RWPE2 (cell line): Measurements from ENCODE around the gene BSCL2.

ENCODE experiments used
- ATAC-seq: fragments of 200-7000 bp; cut with Tn5 transposase; 3 replicates; pipeline ENCODE4 v1.9.1; 2021; ENCODE audit warnings: low read depth
- DNase-seq: peaks from one replicate; pipeline ENCODE4 v3.0.0-alpha.2; 2020; ENCODE audit warnings: low spot score
- H3K27ac ChIP-seq: fragments of 450-650 bp; 2 replicates; pipeline ENCODE4 v1.5.1; 2017; ENCODE audit warnings: mild to moderate bottlenecking; ENCODE audit not compliant: poor library complexity, severe bottlenecking
- H3K27me3 ChIP-seq: fragments of 250-450 bp; sonication (Bioruptor Pico); 2 replicates; pipeline ENCODE4 v1.5.1; 2021; ENCODE audit warnings: mild to moderate bottlenecking, moderate library complexity; ENCODE audit not compliant: insufficient read depth, poor library complexity, severe bottlenecking
- H3K36me3 ChIP-seq: fragments of 250-450 bp; sonication (Bioruptor Pico); 2 replicates; pipeline ENCODE4 v1.5.1; 2020; ENCODE audit warnings: low read depth, mild to moderate bottlenecking, moderate library complexity
- H3K4me1 ChIP-seq: fragments of 250-450 bp; sonication (Bioruptor Pico); 2 replicates; pipeline ENCODE4 v1.5.1; 2021; ENCODE audit warnings: mild to moderate bottlenecking, moderate library complexity; ENCODE audit not compliant: insufficient read depth, poor library complexity, severe bottlenecking
- H3K4me3 ChIP-seq: fragments of 250-450 bp; sonication (Bioruptor Pico); 2 replicates; pipeline ENCODE4 v1.5.1; 2021; ENCODE audit warnings: mild to moderate bottlenecking, moderate library complexity; ENCODE audit not compliant: severe bottlenecking
- H3K9me3 ChIP-seq: fragments of 250-450 bp; sonication (Bioruptor Pico); 2 replicates; pipeline ENCODE4 v1.5.1; 2021; ENCODE audit warnings: mild to moderate bottlenecking, moderate library complexity; ENCODE audit not compliant: severe bottlenecking
- TF ChIP-seq, protein P1 (sequence below): fragments of 450-650 bp; IDR thresholded peaks from one replicate; pipeline ENCODE4 v1.5.1; 2017; ENCODE audit warnings: mild to moderate bottlenecking, moderate library complexity; ENCODE audit not compliant: poor library complexity, severe bottlenecking

The BSCL2 gene

DNA sequence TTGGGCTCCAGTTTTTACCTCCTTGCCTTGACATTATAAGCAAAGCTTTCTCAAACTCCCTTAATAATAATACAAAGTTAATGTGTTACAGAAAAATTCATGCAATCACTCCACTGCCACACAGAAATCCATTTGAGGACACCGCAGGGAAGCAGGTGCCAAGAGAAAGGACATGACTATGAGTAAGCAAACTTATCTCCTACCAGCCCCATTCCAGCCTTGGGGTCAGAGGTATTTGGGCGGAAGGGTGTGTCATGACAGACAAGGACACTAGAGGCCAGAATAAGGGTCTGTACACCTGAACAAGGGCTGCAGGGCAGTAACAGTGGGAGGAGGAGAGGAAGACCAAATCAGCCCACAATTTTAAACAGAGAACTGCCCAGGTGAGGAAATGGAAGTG is 6.1 kb upstream of the BSCL2 start:
- TF ChIP-seq, protein P1, sequence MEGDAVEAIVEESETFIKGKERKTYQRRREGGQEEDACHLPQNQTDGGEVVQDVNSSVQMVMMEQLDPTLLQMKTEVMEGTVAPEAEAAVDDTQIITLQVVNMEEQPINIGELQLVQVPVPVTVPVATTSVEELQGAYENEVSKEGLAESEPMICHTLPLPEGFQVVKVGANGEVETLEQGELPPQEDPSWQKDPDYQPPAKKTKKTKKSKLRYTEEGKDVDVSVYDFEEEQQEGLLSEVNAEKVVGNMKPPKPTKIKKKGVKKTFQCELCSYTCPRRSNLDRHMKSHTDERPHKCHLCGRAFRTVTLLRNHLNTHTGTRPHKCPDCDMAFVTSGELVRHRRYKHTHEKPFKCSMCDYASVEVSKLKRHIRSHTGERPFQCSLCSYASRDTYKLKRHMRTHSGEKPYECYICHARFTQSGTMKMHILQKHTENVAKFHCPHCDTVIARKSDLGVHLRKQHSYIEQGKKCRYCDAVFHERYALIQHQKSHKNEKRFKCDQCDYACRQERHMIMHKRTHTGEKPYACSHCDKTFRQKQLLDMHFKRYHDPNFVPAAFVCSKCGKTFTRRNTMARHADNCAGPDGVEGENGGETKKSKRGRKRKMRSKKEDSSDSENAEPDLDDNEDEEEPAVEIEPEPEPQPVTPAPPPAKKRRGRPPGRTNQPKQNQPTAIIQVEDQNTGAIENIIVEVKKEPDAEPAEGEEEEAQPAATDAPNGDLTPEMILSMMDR, result no peak
- Histone ChIP-seq H3K36me3 (peaks cover 76% of the 10 kb centered on the region), H3K4me1 (no peaks in the 10 kb centered on the region), H3K4me3 (no peak overlapping the region), H3K27ac (no peak overlapping the region), H3K9me3 (no peaks in the 10 kb centered on the region), H3K27me3 (no peaks in the 10 kb centered on the region)
- no peak for DNase-seq
- no peak for ATAC-seq

DNA sequence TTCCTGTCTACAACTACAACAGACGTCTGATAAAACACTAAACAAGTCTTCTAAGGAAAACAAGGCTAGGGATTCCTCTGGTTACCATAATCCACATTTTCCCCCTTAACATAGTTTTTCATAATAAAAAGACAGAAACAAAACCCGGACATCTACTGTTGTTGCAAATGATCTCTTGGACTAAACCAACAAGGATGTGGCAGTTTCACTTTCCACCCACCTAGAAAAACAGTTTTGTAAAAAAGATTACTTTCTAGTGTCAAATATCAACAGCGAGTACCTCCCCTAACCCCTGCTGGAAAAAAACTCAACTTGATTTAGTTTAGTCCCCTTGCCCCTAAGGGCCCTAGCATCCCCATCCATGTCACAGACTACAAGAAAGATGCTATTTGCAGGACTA is 5.6 kb upstream of the BSCL2 start:
- H3K4me1 ChIP-seq, result no peaks in the 10 kb centered on the region
- H3K36me3 ChIP-seq, result peaks cover 71% of the 10 kb centered on the region
- H3K4me3 ChIP-seq, result no peak overlapping the region
- ATAC-seq (no peak), DNase-seq (no peak)
- no peaks in the 10 kb centered on the region for H3K27me3 ChIP-seq
- H3K9me3 ChIP-seq, result no peaks in the 10 kb centered on the region
- no peak overlapping the region for H3K27ac ChIP-seq
- TF ChIP-seq, protein P1, result no peak

DNA sequence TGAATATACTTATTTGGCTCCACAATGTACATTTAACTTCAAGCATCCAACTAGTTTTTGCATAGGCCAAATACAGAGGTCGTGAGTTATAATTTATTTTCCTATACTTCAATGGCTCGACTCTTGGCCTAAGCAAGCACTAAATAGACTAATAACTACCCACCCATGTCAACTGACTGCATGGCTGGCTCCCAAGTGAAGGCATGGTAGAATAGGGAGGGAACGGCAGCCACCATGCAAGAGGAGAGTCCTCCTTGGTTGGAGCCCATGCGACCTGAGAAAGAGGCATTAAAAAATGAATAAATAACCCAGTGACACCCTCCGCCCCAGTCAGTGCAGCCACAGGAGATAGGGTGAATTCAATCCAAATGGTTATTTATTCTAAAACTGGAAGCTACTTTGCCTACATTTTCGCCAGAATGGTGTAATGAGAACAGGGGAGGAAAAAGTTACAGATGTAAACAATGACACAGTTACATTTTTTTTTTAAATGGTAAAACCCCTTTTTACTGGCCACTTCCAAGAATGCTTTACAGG is 5.1 kb upstream of the BSCL2 start:
- no peak overlapping the region for H3K27ac ChIP-seq
- DNase-seq, result no peak

DNA sequence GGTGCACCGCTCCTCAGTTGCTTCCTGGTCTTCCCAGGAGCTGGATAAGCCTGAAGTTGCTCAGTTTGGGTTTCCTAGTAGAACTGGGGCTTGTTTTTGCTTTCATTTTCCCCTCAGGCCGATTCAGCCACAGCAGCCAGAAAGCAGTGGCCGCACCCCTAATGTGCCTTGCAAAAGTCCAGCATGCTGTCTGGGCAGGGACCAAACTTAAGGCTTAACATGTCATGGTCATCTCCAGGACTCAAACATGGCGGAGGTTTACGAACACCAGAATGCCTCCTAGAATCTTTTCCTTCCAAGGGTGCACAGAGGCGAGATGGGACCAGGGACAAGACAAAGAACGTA is 2.7 kb upstream of the BSCL2 start:
- Histone ChIP-seq H3K27ac (peak overlapping the region; percentile 81), H3K9me3 (no peaks in the 10 kb centered on the region), H3K27me3 (no peaks in the 10 kb centered on the region), H3K36me3 (peaks cover 44% of the 10 kb centered on the region), H3K4me3 (peak overlapping the region; percentile 41), H3K4me1 (peaks cover 2% of the 10 kb centered on the region)
- no peak for DNase-seq
- TF ChIP-seq, protein P1, result no peak
- ATAC-seq, result no peak

More for the DNA sequence above, 5.1 kb upstream of the BSCL2 start:
- no peak overlapping the region for H3K4me3 ChIP-seq
- no peaks in the 10 kb centered on the region for H3K27me3 ChIP-seq
- H3K36me3 ChIP-seq, result peaks cover 66% of the 10 kb centered on the region
- no peaks in the 10 kb centered on the region for H3K4me1 ChIP-seq
- ATAC-seq, result no peak
- TF ChIP-seq, protein P1, result no peak
- no peaks in the 10 kb centered on the region for H3K9me3 ChIP-seq

DNA sequence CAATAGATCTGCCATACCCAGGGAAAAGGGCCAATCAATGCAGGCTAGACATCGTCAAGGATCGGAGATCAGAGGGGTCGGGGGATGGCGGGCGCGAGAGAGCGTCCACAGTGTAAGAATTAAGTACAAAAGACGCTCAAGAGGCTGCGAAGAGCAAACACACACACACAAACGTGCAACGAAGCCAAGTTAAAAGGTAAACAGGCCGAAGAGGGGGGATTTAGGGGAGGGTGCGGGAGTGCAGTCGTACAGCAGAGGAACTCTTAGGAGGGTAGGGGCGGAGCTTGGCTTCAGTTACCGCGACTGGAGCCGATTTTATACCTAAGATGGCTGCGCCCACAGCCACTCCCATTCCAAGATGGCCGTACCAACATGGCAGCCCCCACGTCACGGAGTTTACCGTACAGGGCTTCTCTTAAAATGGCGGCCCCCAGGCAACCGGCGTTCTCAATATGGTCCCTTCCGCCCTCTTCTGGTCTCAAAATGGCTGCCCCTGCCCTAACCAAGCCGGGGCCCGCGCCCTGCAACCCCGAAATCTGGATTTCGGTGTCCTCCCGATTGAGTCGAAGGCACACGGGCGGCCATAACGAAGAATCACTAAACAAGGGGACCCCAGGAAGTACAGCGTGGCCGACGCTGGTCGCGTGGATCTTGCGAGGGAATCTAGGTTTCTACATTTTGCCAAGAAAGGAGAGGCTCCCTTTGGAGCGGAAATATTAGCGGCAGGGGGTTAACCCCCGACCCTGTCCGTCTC is 2.2 kb upstream of the BSCL2 start:
- Histone ChIP-seq H3K36me3 (peaks cover 40% of the 10 kb centered on the region), H3K27me3 (no peaks in the 10 kb centered on the region), H3K9me3 (no peaks in the 10 kb centered on the region), H3K4me3 (peak overlapping the region; percentile 41), H3K4me1 (peaks cover 2% of the 10 kb centered on the region), H3K27ac (peak overlapping the region; percentile 81)
- peak; percentile 73 for ATAC-seq
- TF ChIP-seq, protein P1, result no peak
- peak; percentile 94 for DNase-seq
